ENCODE results near the gene OXER1. TPM values are rescaled to one million over a fixed set of nuclear protein-coding genes. Genes with fewer than 3 reads are reported as not detected.
A peak's percentile ranks its signal among the peaks of the same experiment; 100 is the strongest.

Gene OXER1
- total RNA-seq (2014; rRNA removed): 0.13 and 0.52 TPM in 2 replicates
- 0.13 TPM for polyA plus RNA-seq (2012)

GRCh38 chr2:42764096-42764495 lies at the start of gene OXER1:
Gene OXER1, minus strand, starts transcription at chr2:42764135. Its CDS starts 73 bp downstream, at chr2:42764062.
- peak; percentile 86 for DNase-seq (ENCODE audit: low read depth)

GRCh38 chr2:42812899-42813479 lies 49.1 kb upstream of the OXER1 start:
- no peak for DNase-seq (ENCODE audit: low read depth)

GRCh38 chr2:42810971-42811811 lies 47.3 kb upstream of the OXER1 start:
- peak; percentile 17 for DNase-seq (ENCODE audit: low read depth)

- DNase-seq (ENCODE audit: low read depth): peak; percentile 94
Measured at GRCh38 chr2:42810121-42810970, 46.4 kb upstream of the OXER1 start.

GRCh38 chr2:42809819-42810120 lies 45.8 kb upstream of the OXER1 start:
- DNase-seq (ENCODE audit: low read depth): peak; percentile 84

GRCh38 chr2:42809131-42809818 lies 45.3 kb upstream of the OXER1 start:
- peak; percentile 28 for DNase-seq (ENCODE audit: low read depth)

GRCh38 chr2:42808301-42808700 lies 44.4 kb upstream of the OXER1 start:
- no peak for DNase-seq (ENCODE audit: low read depth)

GRCh38 chr2:42806786-42807185 lies 42.9 kb upstream of the OXER1 start:
- DNase-seq (ENCODE audit: low read depth): no peak

- no peak for DNase-seq (ENCODE audit: low read depth)
Measured at GRCh38 chr2:42804891-42805290, 41.0 kb upstream of the OXER1 start.

- peak; percentile 35 for DNase-seq (ENCODE audit: low read depth)
Measured at GRCh38 chr2:42804338-42804737, 40.4 kb upstream of the OXER1 start.

GRCh38 chr2:42802150-42802549 lies 38.2 kb upstream of the OXER1 start:
- no peak for DNase-seq (ENCODE audit: low read depth)

GRCh38 chr2:42801381-42801780 lies 37.4 kb upstream of the OXER1 start:
- DNase-seq (ENCODE audit: low read depth): peak; percentile 20

- DNase-seq (ENCODE audit: low read depth): no peak
Measured at GRCh38 chr2:42800981-42801380, 37.0 kb upstream of the OXER1 start.

GRCh38 chr2:42800461-42800962 lies 36.6 kb upstream of the OXER1 start:
- DNase-seq (ENCODE audit: low read depth): no peak

- no peak for DNase-seq (ENCODE audit: low read depth)
Measured at GRCh38 chr2:42799881-42800280, 35.9 kb upstream of the OXER1 start.

GRCh38 chr2:42797281-42797680 lies 33.3 kb upstream of the OXER1 start:
- DNase-seq (ENCODE audit: low read depth): no peak

GRCh38 chr2:42796427-42797248 lies 32.7 kb upstream of the OXER1 start:
- DNase-seq (ENCODE audit: low read depth): no peak

- DNase-seq (ENCODE audit: low read depth): peak; percentile 73
Measured at GRCh38 chr2:42795841-42796301, 31.9 kb upstream of the OXER1 start.

GRCh38 chr2:42795275-42795674 lies 31.3 kb upstream of the OXER1 start:
- DNase-seq (ENCODE audit: low read depth): no peak

- no peak for DNase-seq (ENCODE audit: low read depth)
Measured at GRCh38 chr2:42794271-42795046, 30.5 kb upstream of the OXER1 start.

All from LHCN-M2 (cell line).